Measurements from ENCODE around the gene ARHGEF39.

Gene ARHGEF39

GRCh38 chr9:35673132-35674024 lies 8.4 kb upstream of the ARHGEF39 start, which contains the start of gene CA9:
TSS of gene CA9 (plus strand) at chr9:35673928. CDS start at chr9:35673960, 32 bp downstream.
- no peak for DNase-seq (ENCODE audit: extremely low read depth, low read depth)

GRCh38 chr9:35669331-35670145 lies 4.5 kb upstream of the ARHGEF39 start:
- TF ChIP-seq CTCF (IDR thresholded peaks at IDR 0.05; ENCODE audit: low read depth, low read length) = no peak
- no peak for DNase-seq (ENCODE audit: extremely low read depth, low read depth)

More at GRCh38 chr9:35673132-35674024, 8.4 kb upstream of the ARHGEF39 start, which contains the start of gene CA9:
- TF ChIP-seq CTCF (IDR thresholded peaks at IDR 0.05; ENCODE audit: low read depth, low read length) = no peak

GRCh38 chr9:35667939-35668338 lies 2.9 kb upstream of the ARHGEF39 start:
- TF ChIP-seq CTCF (IDR thresholded peaks at IDR 0.05; ENCODE audit: low read depth, low read length) = no peak
- DNase-seq (ENCODE audit: extremely low read depth, low read depth) = no peak

GRCh38 chr9:35666549-35666948 lies 1.6 kb upstream of the ARHGEF39 start:
- TF ChIP-seq CTCF (IDR thresholded peaks at IDR 0.05; ENCODE audit: low read depth, low read length) = no peak
- no peak for DNase-seq (ENCODE audit: extremely low read depth, low read depth)

GRCh38 chr9:35666045-35666444 lies 1.1 kb upstream of the ARHGEF39 start:
- DNase-seq (ENCODE audit: extremely low read depth, low read depth) = no peak
- no peak for TF ChIP-seq CTCF (IDR thresholded peaks at IDR 0.05; ENCODE audit: low read depth, low read length)

- no peak for DNase-seq (ENCODE audit: extremely low read depth, low read depth)
- TF ChIP-seq CTCF (IDR thresholded peaks at IDR 0.05; ENCODE audit: low read depth, low read length) = no peak
Observed at GRCh38 chr9:35665471-35665818, 450 bp upstream of the ARHGEF39 start.

GRCh38 chr9:35662437-35662836 lies 2.6 kb downstream of the ARHGEF39 start:
- no peak for DNase-seq (ENCODE audit: extremely low read depth, low read depth)
- no peak for TF ChIP-seq CTCF (IDR thresholded peaks at IDR 0.05; ENCODE audit: low read depth, low read length)
